Spleen (tissue), 11 donors: ENCODE results near the gene LTBP1. TPM values are rescaled to one million over a fixed set of nuclear protein-coding genes. Genes with fewer than 3 reads are reported as not detected.

Experiments used
- DNase-seq: peaks from one replicate; pipeline ENCODE4 v3.0.0-alpha.2; 2020
- H3K27ac ChIP-seq, 8 donors: fragments of 200-600 bp; sonication (generic) in 7 of 8; 1 replicate in 4 of 8; 2 replicates in 4 of 8; pipeline versions ENCODE4 v1.5.0 to v1.8.0; 2016 to 2021; ENCODE audit warnings: inconsistent platforms in 4 of 8, mild to moderate bottlenecking in 4 of 8, moderate library complexity in 1 of 8
- H3K27me3 ChIP-seq, 7 donors: fragments of 200-600 bp; sonication (generic) in 6 of 7; replicated peaks in 1 of 7; 1 replicate in 4 of 7; 2 replicates in 3 of 7; pipeline versions ENCODE4 v1.5.0 to v1.8.0; 2016 to 2021; ENCODE audit warnings: inconsistent platforms in 3 of 7, mild to moderate bottlenecking in 1 of 7
- H3K36me3 ChIP-seq, 6 donors: fragments of 200-600 bp; sonication (generic) in 5 of 6; 1 replicate in 4 of 6; 2 replicates in 2 of 6; pipeline versions ENCODE4 v1.5.0 to v1.8.0; 2016 to 2021; ENCODE audit warnings: inconsistent platforms in 2 of 6
- H3K4me1 ChIP-seq, 6 donors: fragments of 200-600 bp; sonication (generic) in 5 of 6; 1 replicate in 3 of 6; 2 replicates in 3 of 6; pipeline versions ENCODE4 v1.5.0 to v1.8.0; 2016 to 2021; ENCODE audit warnings: inconsistent platforms in 3 of 6
- H3K4me3 ChIP-seq, 8 donors: fragments of 200-600 bp; sonication (generic) in 7 of 8; 1 replicate in 4 of 8; 2 replicates in 4 of 8; pipeline versions ENCODE4 v1.5.0 to v1.8.0; 2016 to 2021; ENCODE audit warnings: inconsistent platforms in 4 of 8, mild to moderate bottlenecking in 4 of 8, moderate library complexity in 2 of 8
- H3K9me3 ChIP-seq, 8 donors: fragments of 200-600 bp; sonication (generic) in 7 of 8; 1 replicate in 4 of 8; 2 replicates in 4 of 8; pipeline versions ENCODE4 v1.5.0 to v1.8.0; 2016 to 2021; ENCODE audit warnings: inconsistent platforms in 4 of 8
- POLR2A ChIP-seq, 3 donors: fragments of 450-650 bp; IDR thresholded peaks; one replicate each; pipeline ENCODE4 v1.5.1; 2017; ENCODE audit warnings: antibody characterized with exemption in 3 of 3, mild to moderate bottlenecking in 1 of 3
- POLR2AphosphoS5 ChIP-seq, 3 donors: sonication (generic); formaldehyde crosslinking; IDR thresholded peaks; one replicate each; pipeline ENCODE4 v1.5.1; 2017; ENCODE audit warnings: antibody characterized with exemption in 3 of 3
- WGBS, 5 donors: extraction: QIAGEN DNeasy Blood & Tissue Kit in 3 of 5; methylation state at CpG; one replicate each; pipeline versions ENCODE4 v1.1.5 to v1.1.7; 2013 to 2018; 5-methylcytosine and 5-hydroxymethylcytosine counted together
- intact Hi-C: fragments of 100-400 bp; cut with DNase I; formaldehyde crosslinking; loops from one replicate; pipeline ENCODE4 v1.15.0; 2023; ENCODE audit warnings: low total_unique reads
- polyA plus RNA-seq, 3 donors: library from polyadenylated mRNA; stranded (reverse); fragments of 200-250 nt; gene quantifications; one replicate each; pipeline ENCODE4 v1.2.1, GENCODE V29; 2013
- total RNA-seq, 7 donors: library from RNA; depleted of rRNA in 3 of 7; stranded (reverse); fragments of >200 nt in 3 of 7; fragmentation: NEBNext Ultra II Directional in 4 of 7; extraction: Animal tissue kit (Norgen Biotek cat#: 25700) in 4 of 7; gene quantifications; one replicate each; pipeline versions ENCODE4 v1.1.0 to v1.2.1, GENCODE V29; 2016 to 2021
- TF ChIP-seq, protein P1 (sequence below), 11 experiments: fragments of 200-600 bp in 7 of 11; fragments of 450-650 bp in 4 of 11; sonication (generic) in 4 of 11; IDR thresholded peaks in 8 of 11; conservative IDR thresholded peaks in 3 of 11; 1 replicate in 7 of 11; 2 replicates in 4 of 11; pipeline versions ENCODE4 v1.4.0 to v1.8.0; 2016 to 2021; ENCODE audit warnings: antibody characterized with exemption in 11 of 11, inconsistent platforms in 4 of 11, mild to moderate bottlenecking in 1 of 11
- donor health status: healthy with polysubstance abuse.
- donor health status: DM: no; HTN: no; CAD: no; lungs with moderate emphysema.
- donor health status: DM: no; HTN: no; CAD: no.
- donor health status: Bipolar disorder and iron deficiency.
- donor health status: healthy.
- donor health status: DM: no; HTN: no; CAD: no.
- donor health status: DM: yes; HTN: yes; CAD: no.

The LTBP1 gene
- total and polyA plus RNA-seq, 10 donors: 6.8 to 28.0 (median 13.3) TPM

DNA sequence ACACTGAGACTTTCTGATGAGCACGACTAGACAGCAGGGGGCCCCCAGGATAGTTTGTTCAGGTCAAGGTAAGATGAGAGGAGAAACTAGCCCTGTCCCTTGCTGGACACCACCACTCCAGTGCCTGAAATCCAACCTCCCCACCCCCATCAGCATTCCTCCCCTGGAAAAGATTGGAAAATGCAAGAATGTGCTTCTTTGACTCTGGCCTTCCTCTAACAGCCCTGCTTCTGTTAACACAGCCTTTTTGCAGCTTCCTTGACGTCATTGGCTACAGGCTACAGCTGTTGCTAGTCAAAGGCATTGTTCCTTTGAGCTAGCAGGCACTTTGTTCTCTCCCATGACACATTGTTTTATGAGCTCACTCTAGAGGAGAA lies 20.1 kb upstream of the LTBP1 start:
- H3K4me1 ChIP-seq: no peaks in the 10 kb centered on the region
- no peak overlapping the region for H3K4me3 ChIP-seq
- WGBS, 5 donors: 50 to 79% (median 71%) methylated on average over 2 of the region's 2 CpGs
- no peaks in the 10 kb centered on the region for H3K9me3 ChIP-seq
- peaks cover 0 to 65% (median 4%) of the 10 kb centered on the region in 7 donors for H3K27me3 ChIP-seq
- H3K36me3 ChIP-seq: no peaks in the 10 kb centered on the region
- intact Hi-C loops: no loop called here
- no peak overlapping the region for H3K27ac ChIP-seq
- TF ChIP-seq, protein P1, sequence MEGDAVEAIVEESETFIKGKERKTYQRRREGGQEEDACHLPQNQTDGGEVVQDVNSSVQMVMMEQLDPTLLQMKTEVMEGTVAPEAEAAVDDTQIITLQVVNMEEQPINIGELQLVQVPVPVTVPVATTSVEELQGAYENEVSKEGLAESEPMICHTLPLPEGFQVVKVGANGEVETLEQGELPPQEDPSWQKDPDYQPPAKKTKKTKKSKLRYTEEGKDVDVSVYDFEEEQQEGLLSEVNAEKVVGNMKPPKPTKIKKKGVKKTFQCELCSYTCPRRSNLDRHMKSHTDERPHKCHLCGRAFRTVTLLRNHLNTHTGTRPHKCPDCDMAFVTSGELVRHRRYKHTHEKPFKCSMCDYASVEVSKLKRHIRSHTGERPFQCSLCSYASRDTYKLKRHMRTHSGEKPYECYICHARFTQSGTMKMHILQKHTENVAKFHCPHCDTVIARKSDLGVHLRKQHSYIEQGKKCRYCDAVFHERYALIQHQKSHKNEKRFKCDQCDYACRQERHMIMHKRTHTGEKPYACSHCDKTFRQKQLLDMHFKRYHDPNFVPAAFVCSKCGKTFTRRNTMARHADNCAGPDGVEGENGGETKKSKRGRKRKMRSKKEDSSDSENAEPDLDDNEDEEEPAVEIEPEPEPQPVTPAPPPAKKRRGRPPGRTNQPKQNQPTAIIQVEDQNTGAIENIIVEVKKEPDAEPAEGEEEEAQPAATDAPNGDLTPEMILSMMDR (IDR thresholded peaks at IDR 0.05 in 8 of 11, conservative IDR thresholded peaks at IDR 0.05 in 3 of 11): no peak
- no peak for TF ChIP-seq POLR2AphosphoS5 (IDR thresholded peaks at IDR 0.05)
- TF ChIP-seq POLR2A (IDR thresholded peaks at IDR 0.05): no peak
- no peak for DNase-seq

DNA sequence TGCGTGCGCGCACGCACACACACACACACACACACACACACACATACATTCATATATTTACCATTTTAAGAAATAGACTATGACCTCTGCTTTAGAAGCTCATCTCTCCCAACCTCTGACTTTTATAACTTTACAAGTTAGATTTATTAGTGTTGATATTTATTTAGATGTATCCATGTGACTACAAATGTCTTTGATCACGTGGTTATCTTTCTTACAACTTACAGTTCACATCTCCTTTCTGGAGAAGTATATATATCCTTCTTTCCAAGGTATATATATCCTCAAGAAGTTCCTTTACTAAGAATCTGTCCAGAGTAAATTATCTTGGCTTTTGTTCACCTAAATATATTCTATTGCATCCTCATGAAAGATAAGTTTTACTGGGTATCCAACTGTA lies 16.3 kb upstream of the LTBP1 start:
- no peak for DNase-seq
- H3K4me1 ChIP-seq: no peaks in the 10 kb centered on the region
- no peaks in the 10 kb centered on the region for H3K9me3 ChIP-seq
- no peak overlapping the region for H3K27ac ChIP-seq
- intact Hi-C loops: no loop called here
- WGBS, 5 donors: 70 to 85% (median 82%) methylated on average over 5 of the region's 5 CpGs
- H3K27me3 ChIP-seq: peaks cover 0 to 55% (median 4%) of the 10 kb centered on the region in 7 donors
- H3K36me3 ChIP-seq: no peaks in the 10 kb centered on the region
- no peak for TF ChIP-seq POLR2AphosphoS5 (IDR thresholded peaks at IDR 0.05)
- TF ChIP-seq, protein P1 (IDR thresholded peaks at IDR 0.05 in 8 of 11, conservative IDR thresholded peaks at IDR 0.05 in 3 of 11): no peak
- no peak for TF ChIP-seq POLR2A (IDR thresholded peaks at IDR 0.05)
- no peak overlapping the region for H3K4me3 ChIP-seq

DNA sequence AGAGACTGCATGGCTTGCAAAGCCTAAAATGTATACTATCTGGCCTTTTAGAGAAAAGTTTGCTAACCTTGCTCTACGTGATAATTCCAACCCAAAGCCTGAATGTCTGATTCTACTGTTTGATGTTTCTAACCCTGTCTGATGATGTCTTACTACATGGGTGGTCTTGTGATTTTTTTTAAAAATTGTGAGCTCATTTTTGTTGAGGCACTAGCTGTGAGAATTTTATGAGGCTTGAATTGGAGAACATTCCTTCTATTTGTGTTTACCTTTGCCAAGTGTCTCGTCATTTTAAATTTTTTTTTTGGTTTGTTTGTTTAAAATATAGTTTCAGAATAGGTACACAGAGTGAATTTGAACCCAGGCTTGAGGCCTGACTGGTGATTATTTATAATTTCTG lies 15.2 kb upstream of the LTBP1 start:
- Histone ChIP-seq H3K4me1 (no peaks in the 10 kb centered on the region), H3K27me3 (peaks cover 0 to 48% (median 4%) of the 10 kb centered on the region in 7 donors), H3K36me3 (no peaks in the 10 kb centered on the region), H3K9me3 (no peaks in the 10 kb centered on the region), H3K27ac (no peak overlapping the region), H3K4me3 (no peak overlapping the region)
- TF ChIP-seq POLR2AphosphoS5 (IDR thresholded peaks at IDR 0.05) (no peak), POLR2A (IDR thresholded peaks at IDR 0.05) (no peak)
- intact Hi-C loops: no loop called here
- WGBS, 5 donors: 84 to 90% (median 87%) methylated on average over 2 of the region's 2 CpGs
- no peak for DNase-seq

DNA sequence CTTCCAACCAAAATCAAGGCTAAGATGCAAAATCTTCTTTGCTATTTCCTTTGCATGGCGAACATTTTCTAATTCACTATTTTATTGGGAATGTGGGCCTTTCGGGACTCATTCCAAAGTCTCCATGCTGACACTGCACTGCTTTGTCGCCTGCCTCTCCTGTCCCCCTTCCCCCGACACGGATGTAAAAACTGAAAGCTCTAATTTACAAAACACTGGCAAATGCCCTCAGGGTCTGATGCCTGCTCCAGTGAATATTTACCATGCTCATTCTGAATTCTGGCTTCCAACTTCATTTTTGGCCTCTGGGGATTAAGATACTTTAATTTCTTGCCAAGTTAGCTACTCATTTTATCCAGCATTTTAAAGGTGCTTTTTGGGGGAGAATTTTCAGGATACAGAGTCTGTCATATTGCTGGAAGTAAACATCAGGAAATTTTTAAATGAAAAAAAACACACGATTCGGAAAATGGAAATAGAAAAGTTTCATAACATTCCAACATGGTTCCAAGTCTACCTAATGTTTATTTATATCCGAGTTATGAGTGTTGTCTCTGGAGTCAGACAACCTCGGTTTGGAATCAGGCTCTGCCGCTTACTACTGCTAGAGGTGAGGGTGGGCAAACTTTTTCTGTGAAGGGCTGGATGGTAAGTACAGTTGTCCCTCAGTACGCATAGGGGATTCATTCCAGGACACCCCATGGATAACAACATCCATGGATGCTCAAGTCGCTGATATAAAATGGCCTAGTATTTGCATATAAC lies 14.6 kb upstream of the LTBP1 start:
- 82 to 96% (median 87%) methylated on average over 12 of the region's 12 CpGs for WGBS, 5 donors
- DNase-seq: no peak
- no peak overlapping the region for H3K4me3 ChIP-seq
- H3K27ac ChIP-seq: no peak overlapping the region
- H3K27me3 ChIP-seq: peaks cover 0 to 48% (median 7%) of the 10 kb centered on the region in 7 donors
- no peak for TF ChIP-seq POLR2A (IDR thresholded peaks at IDR 0.05)
- TF ChIP-seq, protein P1 (IDR thresholded peaks at IDR 0.05 in 8 of 11, conservative IDR thresholded peaks at IDR 0.05 in 3 of 11): no peak
- TF ChIP-seq POLR2AphosphoS5 (IDR thresholded peaks at IDR 0.05): no peak
- H3K4me1 ChIP-seq: no peaks in the 10 kb centered on the region
- no peaks in the 10 kb centered on the region for H3K9me3 ChIP-seq
- no peaks in the 10 kb centered on the region for H3K36me3 ChIP-seq
- intact Hi-C loops: no loop called here
